Ascending aorta (tissue), 2 donors: Measurements from ENCODE around the gene CD47. TPM values are rescaled to one million over a fixed set of nuclear protein-coding genes. Genes with fewer than 3 reads are reported as not detected.
A peak's percentile ranks its signal among the peaks of the same experiment; 100 is the strongest.

Experiments
- DNase-seq, 2 donors: peaks; one replicate each; pipeline ENCODE4 v3.0.0-alpha.2; 2019; ENCODE audit warnings: low spot score in 2 of 2
- H3K27ac ChIP-seq, 2 donors: fragments of 200-600 bp; sonication (generic); one replicate each; pipeline ENCODE4 v1.5.1; 2016 to 2017; ENCODE audit warnings: mild to moderate bottlenecking in 1 of 2
- H3K27me3 ChIP-seq: fragments of 200-600 bp; sonication (generic); one replicate; pipeline ENCODE4 v1.5.1; 2017
- H3K36me3 ChIP-seq, 2 donors: fragments of 200-600 bp; sonication (generic); one replicate each; pipeline ENCODE4 v1.5.1; 2016
- H3K4me1 ChIP-seq, 2 donors: fragments of 200-600 bp; sonication (generic); one replicate each; pipeline ENCODE4 v1.5.1; 2016 to 2017; ENCODE audit warnings: mild to moderate bottlenecking in 1 of 2
- H3K4me3 ChIP-seq, 2 donors: fragments of 200-600 bp; sonication (generic); one replicate each; pipeline ENCODE4 v1.5.1; 2016 to 2017; ENCODE audit warnings: mild to moderate bottlenecking in 1 of 2
- H3K9me3 ChIP-seq, 2 donors: fragments of 200-600 bp; sonication (generic); one replicate each; pipeline ENCODE4 v1.5.1; 2016
- CTCF ChIP-seq, 3 experiments: fragments of 200-600 bp in 2 of 3; fragments of 450-650 bp in 1 of 3; sonication (generic) in 2 of 3; IDR thresholded peaks; one replicate each; pipeline ENCODE4 v1.5.1; 2016 to 2019; ENCODE audit warnings: antibody characterized with exemption in 3 of 3, mild to moderate bottlenecking in 1 of 3, moderate library complexity in 1 of 3
- intact Hi-C: fragments of 100-400 bp; cut with DNase I; formaldehyde crosslinking; loops from one replicate; pipeline ENCODE4 v1.15.1; 2023
- total RNA-seq: library from RNA; depleted of rRNA; stranded (reverse); fragments of >200 nt; gene quantifications from one replicate; pipeline ENCODE4 v1.1.0, GENCODE V29; 2016

CD47 gene
- total RNA-seq, 1 donor from 2014 or later, result 24.5 TPM

- DNase-seq, result no peak
- TF ChIP-seq CTCF (IDR thresholded peaks at IDR 0.05), result no peak
- Histone ChIP-seq H3K4me3 (no peak overlapping the region), H3K9me3 (no peaks in the 10 kb centered on the region), H3K4me1 (peaks cover 0 to 4% of the 10 kb centered on the region in 2 donors), H3K36me3 (no peaks in the 10 kb centered on the region), H3K27me3 (no peaks in the 10 kb centered on the region), H3K27ac (no peak overlapping the region)
- intact Hi-C loops, result no loop called here
These were observed 35.5 kb upstream of the CD47 start for GRCh38 chr3:108126348-108126747.

DNA sequence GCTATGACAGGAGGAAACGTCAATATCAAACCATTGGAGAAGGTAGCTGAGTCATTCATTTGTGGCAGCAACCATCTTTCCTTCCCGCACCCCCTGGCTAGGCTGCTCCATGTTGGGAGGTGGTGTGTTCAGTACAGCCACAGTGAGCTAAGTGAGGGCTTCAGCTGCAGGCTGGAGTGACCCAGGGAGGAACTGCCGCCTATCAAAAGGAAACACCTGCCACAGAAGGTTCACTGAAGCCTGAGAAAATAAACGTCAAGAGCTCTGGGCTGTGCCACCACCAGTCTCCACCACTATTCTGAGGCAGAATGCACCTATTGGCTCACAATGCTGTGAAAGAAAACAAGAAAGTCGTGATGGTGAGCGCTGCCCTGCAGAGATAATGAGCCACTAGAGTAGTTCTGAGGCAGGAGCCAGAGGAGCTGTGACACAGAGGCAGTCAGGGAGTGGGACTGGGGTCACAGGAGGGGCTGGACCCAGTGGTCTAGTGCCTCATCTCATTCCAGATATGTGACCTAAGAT lies 34.8 kb upstream of the CD47 start:
- no peaks in the 10 kb centered on the region for H3K27me3 ChIP-seq
- H3K27ac ChIP-seq, result no peak overlapping the region
- no peak overlapping the region for H3K4me3 ChIP-seq
- no peaks in the 10 kb centered on the region for H3K9me3 ChIP-seq
- no peaks in the 10 kb centered on the region for H3K36me3 ChIP-seq
- peak in 1 of 2 donors; percentile 67 for DNase-seq
- TF ChIP-seq CTCF (IDR thresholded peaks at IDR 0.05), result no peak
- H3K4me1 ChIP-seq, result no peaks in the 10 kb centered on the region
- intact Hi-C loops, result no loop called here

- no peak for TF ChIP-seq CTCF (IDR thresholded peaks at IDR 0.05)
- H3K27ac ChIP-seq, result no peak overlapping the region
- no peaks in the 10 kb centered on the region for H3K4me1 ChIP-seq
- no peaks in the 10 kb centered on the region for H3K9me3 ChIP-seq
- H3K4me3 ChIP-seq, result no peak overlapping the region
- no peak for DNase-seq
- H3K36me3 ChIP-seq, result no peaks in the 10 kb centered on the region
- intact Hi-C loops, result no loop called here
- no peaks in the 10 kb centered on the region for H3K27me3 ChIP-seq
These were observed 34.3 kb upstream of the CD47 start for GRCh38 chr3:108125153-108125543.

DNA sequence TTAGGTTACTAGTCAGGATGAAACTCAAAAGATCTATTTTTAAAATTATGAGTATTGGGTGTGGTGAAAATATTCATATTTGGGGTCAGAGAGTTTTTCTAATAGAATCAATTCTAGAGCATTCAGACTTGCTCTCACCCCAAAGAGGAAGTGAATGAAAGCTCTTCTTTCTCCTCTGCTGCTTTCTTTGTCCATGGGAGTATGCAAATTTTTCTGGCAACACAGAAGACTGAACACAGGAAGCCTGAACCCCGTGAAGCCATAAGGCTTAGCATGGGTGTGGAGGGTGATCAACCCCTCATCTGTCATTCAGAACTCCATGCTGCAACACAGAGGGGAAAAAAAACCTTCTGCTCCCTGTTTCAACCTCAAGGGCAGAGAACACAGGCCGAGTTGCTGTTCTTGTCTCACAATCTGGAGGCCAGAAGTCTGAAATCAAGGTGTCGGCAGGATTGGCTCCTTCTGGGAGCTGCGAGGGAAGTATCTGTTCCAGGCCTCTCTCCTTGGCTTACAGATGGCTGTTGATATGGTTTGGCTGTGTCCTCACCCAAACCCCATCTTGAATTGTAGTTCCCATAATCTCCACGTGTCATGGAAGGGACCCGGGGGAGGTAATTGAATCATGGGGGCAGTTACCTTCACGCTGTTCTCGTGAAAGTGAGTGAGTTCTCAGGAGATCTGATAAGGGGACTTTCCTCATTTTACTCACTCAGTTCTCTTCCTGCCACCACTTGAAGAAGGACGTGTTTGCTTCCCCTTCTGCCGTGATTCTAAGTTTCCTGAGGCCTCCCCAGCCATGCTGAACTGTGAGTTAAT lies 33.7 kb upstream of the CD47 start:
- Histone ChIP-seq H3K27ac (no peak overlapping the region), H3K27me3 (no peaks in the 10 kb centered on the region)

DNA sequence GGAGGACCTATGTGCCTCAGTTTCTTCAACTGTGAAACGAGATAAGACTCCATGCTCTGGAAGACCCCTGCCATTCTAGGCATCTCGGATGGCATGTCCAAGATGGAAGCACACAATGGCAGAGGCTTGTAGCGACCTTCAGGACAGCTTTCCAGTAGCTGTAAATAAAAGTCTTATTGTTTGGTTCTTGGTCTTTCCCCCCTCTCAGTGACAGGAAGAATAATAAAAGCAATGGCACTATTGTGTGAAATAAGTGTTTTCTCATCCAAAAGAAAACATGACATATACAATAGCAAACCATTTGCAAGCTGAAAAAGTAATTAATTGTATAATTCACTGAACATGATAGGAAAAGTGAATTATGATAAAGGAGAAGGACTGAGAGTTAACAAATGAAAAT lies 32.5 kb upstream of the CD47 start:
- no peak for TF ChIP-seq CTCF (IDR thresholded peaks at IDR 0.05)
- H3K4me3 ChIP-seq, result no peak overlapping the region
- no peaks in the 10 kb centered on the region for H3K9me3 ChIP-seq
- no peak for DNase-seq
- no peaks in the 10 kb centered on the region for H3K27me3 ChIP-seq
- intact Hi-C loops, result no loop called here
- no peaks in the 10 kb centered on the region for H3K36me3 ChIP-seq
- no peak overlapping the region for H3K27ac ChIP-seq
- no peaks in the 10 kb centered on the region for H3K4me1 ChIP-seq

More for the DNA sequence above, 33.7 kb upstream of the CD47 start:
- intact Hi-C loops, result no loop called here
- no peak for DNase-seq
- Histone ChIP-seq H3K9me3 (no peaks in the 10 kb centered on the region), H3K4me3 (no peak overlapping the region), H3K36me3 (no peaks in the 10 kb centered on the region), H3K4me1 (no peaks in the 10 kb centered on the region)
- TF ChIP-seq CTCF (IDR thresholded peaks at IDR 0.05), result no peak
